Osteocyte (in vitro differentiated cells): ENCODE results near the gene NAT16. TPM values are rescaled to one million over a fixed set of nuclear protein-coding genes. Genes with fewer than 3 reads are reported as not detected.
A peak's percentile ranks its signal among the peaks of the same experiment; 100 is the strongest.

Experiments
- DNase-seq: peaks from one replicate; pipeline ENCODE4 v3.0.0; 2021; ENCODE audit warnings: mixed read lengths; ENCODE audit not compliant: unreplicated experiment; ENCODE audit errors: extremely low spot score
- H3K27ac Mint-ChIP-seq: one replicate; pipeline ENCODE4 v1.8.0; 2021; ENCODE audit warnings: mild to moderate bottlenecking, mixed read lengths; ENCODE audit not compliant: unreplicated experiment
- H3K27me3 Mint-ChIP-seq: one replicate; pipeline ENCODE4 v1.8.0; 2021; ENCODE audit warnings: mixed read lengths; ENCODE audit not compliant: unreplicated experiment
- H3K36me3 Mint-ChIP-seq: one replicate; pipeline ENCODE4 v1.8.0; 2021; ENCODE audit warnings: mixed read lengths; ENCODE audit not compliant: unreplicated experiment
- H3K4me1 Mint-ChIP-seq: one replicate; pipeline ENCODE4 v1.8.0; 2021; ENCODE audit warnings: mixed read lengths; ENCODE audit not compliant: unreplicated experiment
- H3K4me3 Mint-ChIP-seq: one replicate; pipeline ENCODE4 v1.8.0; 2021; ENCODE audit warnings: mild to moderate bottlenecking, moderate library complexity, mixed read lengths; ENCODE audit not compliant: unreplicated experiment
- H3K9me3 Mint-ChIP-seq: one replicate; pipeline ENCODE4 v1.8.0; 2021; ENCODE audit warnings: mixed read lengths; ENCODE audit not compliant: unreplicated experiment
- total RNA-seq: library from RNA; stranded (reverse); gene quantifications from 2 replicates; pipeline ENCODE4 v1.2.1, GENCODE V29; 2021
- TF ChIP-seq, protein P1 (sequence below): fragments of 200-600 bp; sonication (generic); IDR thresholded peaks from 2 replicates; pipeline ENCODE4 v1.5.0; 2021; ENCODE audit warnings: antibody characterized with exemption, mild to moderate bottlenecking, moderate library complexity

Gene NAT16
- total RNA-seq, 1 donor from 2014 or later, result 0.16 TPM

DNA sequence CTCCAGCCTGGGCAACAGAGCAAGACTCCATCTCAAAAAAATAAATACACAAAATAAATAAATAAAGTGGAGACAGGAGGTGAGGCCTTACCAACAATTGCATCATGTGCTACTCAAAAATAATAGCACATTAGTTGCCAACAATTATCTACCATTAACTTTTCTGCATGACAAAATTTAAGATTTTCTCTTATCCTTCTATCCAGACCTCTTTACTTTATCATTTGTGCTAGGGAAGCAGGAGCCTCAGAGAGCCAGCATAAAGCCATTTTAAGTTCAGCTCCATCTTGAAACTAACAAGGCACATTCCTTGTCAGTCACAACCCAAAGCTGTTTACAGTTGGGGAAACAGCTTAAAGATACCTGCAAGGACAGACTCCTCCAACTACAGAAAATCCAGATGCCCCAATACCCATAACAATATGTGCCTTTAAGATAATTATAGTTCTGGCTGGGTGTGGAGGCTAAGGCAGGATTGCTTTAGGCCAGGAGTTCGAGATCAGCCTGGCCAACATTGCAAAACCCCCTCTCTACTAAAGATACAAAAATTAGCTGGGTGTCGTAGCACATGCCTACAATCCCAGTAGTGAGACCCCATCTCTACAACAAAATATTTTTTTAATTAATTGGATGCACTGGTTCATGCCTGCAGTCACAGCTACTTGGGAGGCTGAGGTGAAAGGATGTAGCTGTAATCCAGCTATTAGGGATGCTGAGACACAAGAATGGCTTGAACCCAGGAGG is 28.0 kb downstream of the NAT16 start:
- peaks cover 7% of the 10 kb centered on the region for H3K36me3 Mint-ChIP-seq
- TF ChIP-seq, protein P1, sequence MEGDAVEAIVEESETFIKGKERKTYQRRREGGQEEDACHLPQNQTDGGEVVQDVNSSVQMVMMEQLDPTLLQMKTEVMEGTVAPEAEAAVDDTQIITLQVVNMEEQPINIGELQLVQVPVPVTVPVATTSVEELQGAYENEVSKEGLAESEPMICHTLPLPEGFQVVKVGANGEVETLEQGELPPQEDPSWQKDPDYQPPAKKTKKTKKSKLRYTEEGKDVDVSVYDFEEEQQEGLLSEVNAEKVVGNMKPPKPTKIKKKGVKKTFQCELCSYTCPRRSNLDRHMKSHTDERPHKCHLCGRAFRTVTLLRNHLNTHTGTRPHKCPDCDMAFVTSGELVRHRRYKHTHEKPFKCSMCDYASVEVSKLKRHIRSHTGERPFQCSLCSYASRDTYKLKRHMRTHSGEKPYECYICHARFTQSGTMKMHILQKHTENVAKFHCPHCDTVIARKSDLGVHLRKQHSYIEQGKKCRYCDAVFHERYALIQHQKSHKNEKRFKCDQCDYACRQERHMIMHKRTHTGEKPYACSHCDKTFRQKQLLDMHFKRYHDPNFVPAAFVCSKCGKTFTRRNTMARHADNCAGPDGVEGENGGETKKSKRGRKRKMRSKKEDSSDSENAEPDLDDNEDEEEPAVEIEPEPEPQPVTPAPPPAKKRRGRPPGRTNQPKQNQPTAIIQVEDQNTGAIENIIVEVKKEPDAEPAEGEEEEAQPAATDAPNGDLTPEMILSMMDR, result no peak
- no peak overlapping the region for H3K27ac Mint-ChIP-seq
- H3K4me3 Mint-ChIP-seq, result no peak overlapping the region
- DNase-seq, result no peak
- peaks cover 17% of the 10 kb centered on the region for H3K27me3 Mint-ChIP-seq
- peaks cover 12% of the 10 kb centered on the region for H3K4me1 Mint-ChIP-seq
- H3K9me3 Mint-ChIP-seq, result no peaks in the 10 kb centered on the region

DNA sequence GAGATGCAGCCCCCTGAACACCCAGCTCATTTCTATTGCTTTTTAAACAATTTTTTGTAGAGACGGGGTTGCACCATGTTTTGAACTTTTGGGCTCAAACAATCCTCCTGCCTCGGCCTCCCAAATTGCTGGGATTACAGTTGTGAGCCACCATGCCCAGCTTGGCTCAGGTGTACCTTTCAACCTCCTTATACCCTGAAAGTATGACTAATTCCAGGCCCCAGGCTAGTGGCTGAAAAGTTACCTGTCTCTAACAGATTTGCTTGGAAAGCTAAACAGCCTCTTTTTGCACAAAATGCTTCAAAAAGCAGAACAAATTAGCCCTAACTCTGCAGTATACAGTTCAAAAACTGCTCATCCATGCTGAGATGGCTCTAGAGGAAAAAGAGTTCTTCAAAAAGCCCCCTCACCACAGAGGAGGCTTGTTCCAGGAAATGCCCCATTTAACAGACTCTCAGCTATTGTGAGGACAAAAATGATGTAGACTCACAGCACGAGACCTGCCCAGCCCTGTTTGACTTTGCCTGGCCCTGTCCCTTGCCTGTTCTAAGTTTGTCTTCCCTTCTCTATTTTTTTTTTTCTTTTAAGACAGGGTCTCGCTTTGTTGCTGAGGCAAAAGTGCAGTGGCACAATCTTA is 39.2 kb downstream of the NAT16 start:
- Mint-ChIP-seq H3K27ac (peak overlapping the region; percentile 61), H3K4me3 (no peak overlapping the region), H3K27me3 (no peaks in the 10 kb centered on the region), H3K36me3 (peaks cover 21% of the 10 kb centered on the region), H3K9me3 (no peaks in the 10 kb centered on the region), H3K4me1 (peaks cover 45% of the 10 kb centered on the region)
- TF ChIP-seq, protein P1, result no peak
- no peak for DNase-seq

DNA sequence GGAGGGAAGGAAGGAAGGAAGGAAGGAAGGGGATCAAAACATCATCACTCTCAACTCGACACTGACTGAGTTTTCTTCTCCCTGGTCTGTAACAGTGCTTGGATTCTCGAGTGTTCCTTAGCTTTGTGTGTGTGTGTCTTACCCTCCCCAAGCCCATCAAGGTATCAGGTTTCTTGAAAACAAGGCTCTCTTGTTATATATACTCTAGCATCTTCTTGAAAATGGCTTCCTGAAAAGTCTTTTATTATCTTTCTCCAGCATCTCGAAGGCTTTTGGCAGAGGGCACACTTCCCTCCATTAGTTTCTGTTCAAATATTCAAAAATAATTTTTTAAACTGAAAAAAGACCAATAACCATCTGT is 39.8 kb downstream of the NAT16 start:
- Mint-ChIP-seq H3K27ac (peak overlapping the region; percentile 61), H3K27me3 (no peaks in the 10 kb centered on the region), H3K4me3 (no peak overlapping the region), H3K9me3 (no peaks in the 10 kb centered on the region), H3K36me3 (peaks cover 26% of the 10 kb centered on the region), H3K4me1 (peaks cover 48% of the 10 kb centered on the region)
- DNase-seq, result no peak
- TF ChIP-seq, protein P1, result no peak

DNA sequence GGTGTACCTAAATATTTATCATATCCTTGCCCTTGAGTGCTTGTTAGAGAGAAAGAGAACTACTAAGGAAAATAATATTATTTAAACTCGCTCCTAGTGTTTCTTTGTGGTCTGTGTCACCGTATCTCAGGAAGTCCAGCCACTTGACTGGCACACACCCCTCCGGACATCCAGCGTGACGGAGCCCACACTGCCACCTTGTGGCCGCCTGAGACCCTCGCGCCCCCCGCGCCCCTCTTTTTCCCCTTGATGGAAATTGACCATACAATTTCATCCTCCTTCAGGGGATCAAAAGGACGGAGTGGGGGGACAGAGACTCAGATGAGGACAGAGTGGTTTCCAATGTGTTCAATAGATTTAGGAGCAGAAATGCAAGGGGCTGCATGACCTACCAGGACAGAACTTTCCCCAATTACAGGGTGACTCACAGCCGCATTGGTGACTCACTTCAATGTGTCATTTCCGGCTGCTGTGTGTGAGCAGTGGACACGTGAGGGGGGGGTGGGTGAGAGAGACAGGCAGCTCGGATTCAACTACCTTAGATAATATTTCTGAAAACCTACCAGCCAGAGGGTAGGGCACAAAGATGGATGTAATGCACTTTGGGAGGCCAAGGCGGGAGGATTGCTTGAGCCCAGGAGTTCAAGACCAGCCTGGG is 41.8 kb downstream of the NAT16 start:
- Mint-ChIP-seq H3K9me3 (no peaks in the 10 kb centered on the region), H3K36me3 (peaks cover 43% of the 10 kb centered on the region), H3K27me3 (no peaks in the 10 kb centered on the region), H3K4me1 (peaks cover 63% of the 10 kb centered on the region), H3K27ac (peak overlapping the region; percentile 97), H3K4me3 (peak overlapping the region; percentile 51)
- TF ChIP-seq, protein P1, result peak; percentile 87
- DNase-seq, result peak; percentile 92

DNA sequence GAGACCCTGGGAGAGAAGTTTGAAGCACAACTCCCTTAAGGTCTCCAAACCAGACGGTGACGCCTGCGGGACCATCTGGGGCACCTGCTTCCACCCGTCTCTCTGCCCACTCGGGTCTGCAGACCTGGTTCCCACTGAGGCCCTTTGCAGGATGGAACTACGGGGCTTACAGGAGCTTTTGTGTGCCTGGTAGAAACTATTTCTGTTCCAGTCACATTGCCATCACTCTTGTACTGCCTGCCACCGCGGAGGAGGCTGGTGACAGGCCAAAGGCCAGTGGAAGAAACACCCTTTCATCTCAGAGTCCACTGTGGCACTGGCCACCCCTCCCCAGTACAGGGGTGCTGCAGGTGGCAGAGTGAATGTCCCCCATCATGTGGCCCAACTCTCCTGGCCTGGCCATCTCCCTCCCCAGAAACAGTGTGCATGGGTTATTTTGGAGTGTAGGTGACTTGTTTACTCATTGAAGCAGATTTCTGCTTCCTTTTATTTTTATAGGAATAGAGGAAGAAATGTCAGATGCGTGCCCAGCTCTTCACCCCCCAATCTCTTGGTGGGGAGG is 42.4 kb downstream of the NAT16 start:
- Mint-ChIP-seq H3K4me1 (peaks cover 66% of the 10 kb centered on the region), H3K36me3 (peaks cover 46% of the 10 kb centered on the region), H3K27ac (peak overlapping the region; percentile 97), H3K9me3 (no peaks in the 10 kb centered on the region), H3K27me3 (no peaks in the 10 kb centered on the region), H3K4me3 (peak overlapping the region; percentile 51)
- DNase-seq, result no peak
- TF ChIP-seq, protein P1, result no peak
